Esophagus muscularis mucosa (tissue), 4 donors: ENCODE data around the gene ST3GAL3. TPM values are rescaled to one million over a fixed set of nuclear protein-coding genes. Genes with fewer than 3 reads are reported as not detected.

ENCODE experiments used
- DNase-seq: peaks from one replicate; pipeline ENCODE4 v3.0.0-alpha.2; 2017; ENCODE audit errors: extremely low spot score
- H3K27ac ChIP-seq, 4 donors: fragments of 200-600 bp; sonication (generic); replicated peaks in 1 of 4; 1 replicate in 3 of 4; 2 replicates in 1 of 4; pipeline ENCODE4 v1.5.1; 2016 to 2019; ENCODE audit warnings: mild to moderate bottlenecking in 1 of 4
- H3K27me3 ChIP-seq, 4 donors: fragments of 200-600 bp; sonication (generic); one replicate each; pipeline versions ENCODE4 v1.5.1 to v1.6.0; 2016 to 2019
- H3K36me3 ChIP-seq, 4 donors: fragments of 200-600 bp; sonication (generic); one replicate each; pipeline ENCODE4 v1.5.1; 2016 to 2019
- H3K4me1 ChIP-seq, 4 donors: fragments of 200-600 bp; sonication (generic); one replicate each; pipeline ENCODE4 v1.5.1; 2016 to 2019
- H3K4me3 ChIP-seq, 4 donors: fragments of 200-600 bp; sonication (generic); 1 replicate in 2 of 4; 2 replicates in 2 of 4; pipeline ENCODE4 v1.5.1; 2016 to 2019; ENCODE audit warnings: mild to moderate bottlenecking in 4 of 4, moderate library complexity in 1 of 4
- H3K9me3 ChIP-seq, 4 donors: fragments of 200-600 bp; sonication (generic); 1 replicate in 3 of 4; 2 replicates in 1 of 4; pipeline ENCODE4 v1.5.1; 2016 to 2019
- EP300 ChIP-seq: sonication (generic); formaldehyde crosslinking; IDR thresholded peaks from one replicate; pipeline ENCODE4 v1.6.1; 2017; ENCODE audit warnings: antibody characterized with exemption
- POLR2A ChIP-seq: fragments of 450-650 bp; IDR thresholded peaks from one replicate; pipeline ENCODE4 v1.6.1; 2017; ENCODE audit warnings: antibody characterized with exemption, moderate library complexity, mild to moderate bottlenecking, low read depth
- POLR2AphosphoS5 ChIP-seq, 2 donors: sonication (generic); formaldehyde crosslinking; IDR thresholded peaks; one replicate each; pipeline ENCODE4 v1.6.1; 2017; ENCODE audit warnings: antibody characterized with exemption in 2 of 2
- WGBS: methylation state at CpG from one replicate; pipeline ENCODE4 v1.1.5; 2018; 5-methylcytosine and 5-hydroxymethylcytosine counted together
- intact Hi-C: fragments of 100-400 bp; cut with DNase I; formaldehyde crosslinking; loops from one replicate; pipeline ENCODE4 v1.15.1; 2023
- total RNA-seq, 4 donors: library from RNA; depleted of rRNA; stranded (reverse); fragments of >200 nt; gene quantifications; one replicate each; pipeline versions ENCODE4 v1.1.0 to v1.2.1, GENCODE V29; 2016
- TF ChIP-seq, protein P1 (sequence below), 3 experiments: fragments of 200-600 bp in 2 of 3; fragments of 450-650 bp in 1 of 3; sonication (generic) in 2 of 3; IDR thresholded peaks; one replicate each; pipeline ENCODE4 v1.5.1; 2017 to 2019; ENCODE audit warnings: antibody characterized with exemption in 3 of 3, mild to moderate bottlenecking in 2 of 3, moderate library complexity in 1 of 3

ST3GAL3 gene
- total RNA-seq, 4 donors from 2014 or later = 23.3 to 37.1 (median 30.1) TPM

DNA sequence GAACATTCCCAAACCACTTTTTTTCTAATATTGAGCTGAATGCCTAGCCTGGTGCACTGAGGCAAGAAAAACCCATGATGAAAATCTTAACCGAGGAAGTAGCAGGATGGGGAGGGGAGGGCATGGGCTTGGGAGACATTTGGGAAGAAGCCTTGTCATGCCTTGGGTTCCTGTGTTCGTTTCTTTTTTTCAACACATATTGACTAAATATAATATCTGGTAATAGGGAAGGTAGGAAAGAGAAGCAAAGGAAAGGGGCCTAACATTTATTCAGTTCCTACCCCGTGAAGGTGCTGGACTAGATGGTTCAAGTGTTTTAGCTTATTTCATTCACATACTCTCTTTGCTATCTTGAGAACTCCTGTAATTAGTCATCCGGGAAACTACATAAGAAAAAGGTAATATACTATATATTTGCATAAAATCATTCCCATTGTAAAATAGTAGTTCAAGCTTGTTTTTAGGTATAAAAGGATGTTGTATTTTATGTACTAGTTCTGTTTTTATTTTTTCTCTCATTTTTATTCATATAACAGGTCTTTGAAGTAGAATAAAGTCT is 62.1 kb downstream of the ST3GAL3 start:
- peaks cover 0 to 12% (median 3%) of the 10 kb centered on the region in 4 donors for H3K4me1 ChIP-seq
- TF ChIP-seq, protein P1, sequence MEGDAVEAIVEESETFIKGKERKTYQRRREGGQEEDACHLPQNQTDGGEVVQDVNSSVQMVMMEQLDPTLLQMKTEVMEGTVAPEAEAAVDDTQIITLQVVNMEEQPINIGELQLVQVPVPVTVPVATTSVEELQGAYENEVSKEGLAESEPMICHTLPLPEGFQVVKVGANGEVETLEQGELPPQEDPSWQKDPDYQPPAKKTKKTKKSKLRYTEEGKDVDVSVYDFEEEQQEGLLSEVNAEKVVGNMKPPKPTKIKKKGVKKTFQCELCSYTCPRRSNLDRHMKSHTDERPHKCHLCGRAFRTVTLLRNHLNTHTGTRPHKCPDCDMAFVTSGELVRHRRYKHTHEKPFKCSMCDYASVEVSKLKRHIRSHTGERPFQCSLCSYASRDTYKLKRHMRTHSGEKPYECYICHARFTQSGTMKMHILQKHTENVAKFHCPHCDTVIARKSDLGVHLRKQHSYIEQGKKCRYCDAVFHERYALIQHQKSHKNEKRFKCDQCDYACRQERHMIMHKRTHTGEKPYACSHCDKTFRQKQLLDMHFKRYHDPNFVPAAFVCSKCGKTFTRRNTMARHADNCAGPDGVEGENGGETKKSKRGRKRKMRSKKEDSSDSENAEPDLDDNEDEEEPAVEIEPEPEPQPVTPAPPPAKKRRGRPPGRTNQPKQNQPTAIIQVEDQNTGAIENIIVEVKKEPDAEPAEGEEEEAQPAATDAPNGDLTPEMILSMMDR (IDR thresholded peaks at IDR 0.05) = no peak
- TF ChIP-seq EP300 (no peak), POLR2A (no peak), POLR2AphosphoS5 (IDR thresholded peaks at IDR 0.05) (no peak)
- H3K4me3 ChIP-seq = no peak overlapping the region
- no peak for DNase-seq
- H3K27me3 ChIP-seq = no peaks in the 10 kb centered on the region
- H3K27ac ChIP-seq = no peak overlapping the region
- WGBS = 83% methylated on average over 4 of the region's 4 CpGs
- H3K36me3 ChIP-seq = peaks cover 0 to 10% (median 0%) of the 10 kb centered on the region in 4 donors
- intact Hi-C loops = loop anchor here (5.0 to 10.0 kb wide), 2 partner anchors 83 to 265 kb away; partner anchors contain the start of gene SLC6A9
- no peaks in the 10 kb centered on the region for H3K9me3 ChIP-seq

DNA sequence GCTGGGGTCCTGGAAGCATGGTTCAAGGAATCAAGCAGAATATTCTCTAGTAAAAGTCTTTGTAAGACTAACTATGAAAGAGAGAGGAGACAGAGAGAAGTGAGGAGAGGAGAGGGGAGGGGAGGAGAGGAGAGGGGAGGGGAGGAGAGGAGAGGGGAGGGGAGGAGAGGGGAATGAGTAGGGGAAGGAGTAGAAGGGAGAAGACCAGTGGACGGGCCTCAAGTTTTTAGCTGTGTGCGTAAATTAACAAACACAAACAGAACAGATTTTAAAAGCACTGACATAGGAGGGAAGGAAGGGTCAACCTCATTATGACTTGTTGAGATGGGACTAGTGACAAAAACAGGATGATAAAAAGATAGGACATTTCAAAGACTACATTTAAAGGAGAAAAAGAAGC is 62.8 kb downstream of the ST3GAL3 start:
- no peak overlapping the region for H3K4me3 ChIP-seq
- no peaks in the 10 kb centered on the region for H3K27me3 ChIP-seq
- intact Hi-C loops = no loop called here
- peaks cover 0 to 10% (median 0%) of the 10 kb centered on the region in 4 donors for H3K36me3 ChIP-seq
- DNase-seq = no peak
- TF ChIP-seq, protein P1 (IDR thresholded peaks at IDR 0.05) = no peak
- TF ChIP-seq POLR2A = no peak
- TF ChIP-seq EP300 = no peak
- TF ChIP-seq POLR2AphosphoS5 (IDR thresholded peaks at IDR 0.05) = no peak
- WGBS = 87% methylated on average over 2 of the region's 2 CpGs
- no peaks in the 10 kb centered on the region for H3K9me3 ChIP-seq
- no peak overlapping the region for H3K27ac ChIP-seq
- H3K4me1 ChIP-seq = peaks cover 0 to 12% (median 3%) of the 10 kb centered on the region in 4 donors

DNA sequence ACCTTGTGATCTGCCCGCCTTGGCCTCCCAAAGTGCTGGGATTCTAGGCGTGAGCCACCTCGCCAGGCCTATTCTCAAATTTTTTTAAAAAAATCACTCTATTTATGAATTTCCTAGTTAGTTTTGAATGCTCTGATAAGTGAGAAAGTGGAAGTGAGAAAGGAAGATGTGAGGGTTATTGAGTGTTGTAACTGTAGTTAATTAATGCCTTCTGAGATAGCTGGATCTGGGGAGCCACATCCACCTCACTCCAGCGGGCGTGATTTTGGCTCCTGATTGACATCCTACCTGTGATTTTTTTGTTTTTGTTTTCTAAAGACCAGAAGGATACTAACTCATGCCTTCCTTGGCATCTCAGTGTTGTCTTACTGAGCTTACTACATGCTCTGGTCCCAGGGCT is 65.6 kb downstream of the ST3GAL3 start:
- intact Hi-C loops = no loop called here
- Histone ChIP-seq H3K4me3 (no peak overlapping the region), H3K4me1 (peaks cover 0 to 5% (median 0%) of the 10 kb centered on the region in 4 donors), H3K36me3 (peaks cover 0 to 10% (median 0%) of the 10 kb centered on the region in 4 donors), H3K27me3 (no peaks in the 10 kb centered on the region), H3K27ac (no peak overlapping the region), H3K9me3 (no peaks in the 10 kb centered on the region)
- no peak for DNase-seq
- whole genome bisulfite sequencing = 96% methylated on average over 5 of the region's 5 CpGs
- TF ChIP-seq EP300 (no peak), POLR2A (no peak), POLR2AphosphoS5 (IDR thresholded peaks at IDR 0.05) (no peak)
- TF ChIP-seq, protein P1 (IDR thresholded peaks at IDR 0.05) = no peak

DNA sequence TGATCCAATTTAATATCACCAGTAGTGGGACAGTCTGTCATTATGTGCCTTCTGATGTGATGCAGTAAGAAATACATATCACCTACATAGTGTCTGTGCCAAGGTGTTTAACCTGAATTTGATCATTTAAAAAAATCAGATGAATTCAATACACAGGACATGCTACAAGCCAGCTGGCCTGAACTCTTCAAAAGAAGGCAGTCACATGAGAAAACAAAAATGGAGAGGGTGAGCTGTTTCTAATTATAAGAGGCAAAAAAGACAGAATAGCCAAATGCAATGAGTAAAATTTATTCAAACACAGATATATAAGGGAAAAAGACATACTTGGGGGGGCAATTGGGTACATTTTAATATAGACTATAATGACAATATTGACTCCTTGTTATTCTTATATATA is 66.5 kb downstream of the ST3GAL3 start:
- TF ChIP-seq EP300 (no peak), POLR2A (no peak), POLR2AphosphoS5 (IDR thresholded peaks at IDR 0.05) (no peak)
- TF ChIP-seq, protein P1 (IDR thresholded peaks at IDR 0.05) = no peak
- H3K9me3 ChIP-seq = no peaks in the 10 kb centered on the region
- no peak overlapping the region for H3K27ac ChIP-seq
- H3K36me3 ChIP-seq = peaks cover 0 to 10% (median 0%) of the 10 kb centered on the region in 4 donors
- intact Hi-C loops = no loop called here
- no peaks in the 10 kb centered on the region for H3K27me3 ChIP-seq
- H3K4me1 ChIP-seq = peaks cover 0 to 5% (median 0%) of the 10 kb centered on the region in 4 donors
- DNase-seq = no peak
- H3K4me3 ChIP-seq = no peak overlapping the region

DNA sequence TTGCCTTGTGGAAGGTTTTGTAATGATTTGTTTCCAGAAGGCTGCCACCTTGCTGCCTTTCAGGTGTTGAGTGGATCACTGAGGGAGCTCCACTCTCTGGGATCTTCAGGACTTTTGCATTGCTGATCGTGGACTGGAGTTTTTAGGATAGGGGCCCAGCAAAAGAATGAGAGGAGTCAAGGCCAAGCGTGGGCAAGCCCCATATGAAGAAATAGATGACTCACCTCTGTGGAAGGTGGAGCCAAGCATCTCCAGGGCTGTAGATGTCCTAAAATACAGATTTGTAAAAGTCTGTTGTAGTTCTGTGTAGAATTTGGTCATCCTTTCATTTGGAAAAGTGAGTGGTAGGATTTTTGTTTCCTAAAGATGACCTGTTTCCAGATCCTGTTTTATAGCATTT is 67.0 kb downstream of the ST3GAL3 start:
- intact Hi-C loops = no loop called here
- H3K27me3 ChIP-seq = no peaks in the 10 kb centered on the region
- TF ChIP-seq, protein P1 (IDR thresholded peaks at IDR 0.05) = no peak
- no peak for TF ChIP-seq EP300
- TF ChIP-seq POLR2A = no peak
- TF ChIP-seq POLR2AphosphoS5 (IDR thresholded peaks at IDR 0.05) = no peak
- peaks cover 0 to 5% (median 0%) of the 10 kb centered on the region in 4 donors for H3K4me1 ChIP-seq
- DNase-seq = no peak
- H3K27ac ChIP-seq = no peak overlapping the region
- 76% methylated on average over 2 of the region's 2 CpGs for WGBS
- H3K36me3 ChIP-seq = peaks cover 0 to 10% (median 0%) of the 10 kb centered on the region in 4 donors
- no peaks in the 10 kb centered on the region for H3K9me3 ChIP-seq
- no peak overlapping the region for H3K4me3 ChIP-seq
